Transverse colon (tissue), 4 donors: ENCODE results near the gene GALNT6.

Experiments used
- POLR2A ChIP-seq: fragments of 450-650 bp; IDR thresholded peaks from one replicate; pipeline ENCODE4 v1.6.1; 2016; ENCODE audit warnings: antibody characterized with exemption, mild to moderate bottlenecking, moderate library complexity
- POLR2AphosphoS5 ChIP-seq, 3 donors: sonication (generic); formaldehyde crosslinking; IDR thresholded peaks; one replicate each; pipeline ENCODE4 v1.6.1; 2016; ENCODE audit warnings: antibody characterized with exemption in 3 of 3
- TF ChIP-seq, protein P1 (sequence below), 5 experiments: fragments of 200-600 bp in 3 of 5; fragments of 450-650 bp in 2 of 5; sonication (generic) in 3 of 5; IDR thresholded peaks; 1 replicate in 2 of 5; 2 replicates in 3 of 5; pipeline ENCODE4 v1.5.1; 2016 to 2017; ENCODE audit warnings: antibody characterized with exemption in 5 of 5, inconsistent platforms in 3 of 5, mild to moderate bottlenecking in 2 of 5, moderate library complexity in 1 of 5

DNA sequence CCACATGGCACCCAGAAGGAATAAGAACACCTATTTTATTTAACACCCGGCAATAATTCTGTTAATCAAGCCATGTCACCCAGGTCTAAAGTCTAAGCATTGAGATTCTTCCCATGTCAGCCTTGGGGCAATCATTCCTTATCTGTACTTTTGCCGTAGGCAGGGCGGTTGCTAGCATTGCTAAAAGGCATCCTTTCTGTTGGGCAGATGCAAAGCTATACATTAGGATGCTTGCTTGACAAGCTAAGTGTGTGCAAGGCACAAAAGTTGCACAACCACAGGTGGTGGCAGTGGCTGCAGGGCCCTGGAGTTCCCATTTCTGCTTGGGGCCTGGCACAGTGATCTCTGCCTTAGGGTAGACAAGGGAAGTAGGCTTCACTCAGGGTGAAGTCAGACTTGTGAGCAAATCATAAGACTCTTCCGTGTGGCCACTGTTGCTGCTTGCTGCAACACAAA is 12.5 kb upstream of the GALNT6 start:
- TF ChIP-seq, protein P1, sequence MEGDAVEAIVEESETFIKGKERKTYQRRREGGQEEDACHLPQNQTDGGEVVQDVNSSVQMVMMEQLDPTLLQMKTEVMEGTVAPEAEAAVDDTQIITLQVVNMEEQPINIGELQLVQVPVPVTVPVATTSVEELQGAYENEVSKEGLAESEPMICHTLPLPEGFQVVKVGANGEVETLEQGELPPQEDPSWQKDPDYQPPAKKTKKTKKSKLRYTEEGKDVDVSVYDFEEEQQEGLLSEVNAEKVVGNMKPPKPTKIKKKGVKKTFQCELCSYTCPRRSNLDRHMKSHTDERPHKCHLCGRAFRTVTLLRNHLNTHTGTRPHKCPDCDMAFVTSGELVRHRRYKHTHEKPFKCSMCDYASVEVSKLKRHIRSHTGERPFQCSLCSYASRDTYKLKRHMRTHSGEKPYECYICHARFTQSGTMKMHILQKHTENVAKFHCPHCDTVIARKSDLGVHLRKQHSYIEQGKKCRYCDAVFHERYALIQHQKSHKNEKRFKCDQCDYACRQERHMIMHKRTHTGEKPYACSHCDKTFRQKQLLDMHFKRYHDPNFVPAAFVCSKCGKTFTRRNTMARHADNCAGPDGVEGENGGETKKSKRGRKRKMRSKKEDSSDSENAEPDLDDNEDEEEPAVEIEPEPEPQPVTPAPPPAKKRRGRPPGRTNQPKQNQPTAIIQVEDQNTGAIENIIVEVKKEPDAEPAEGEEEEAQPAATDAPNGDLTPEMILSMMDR (IDR thresholded peaks at IDR 0.05) = no peak
- TF ChIP-seq POLR2A = no peak
- TF ChIP-seq POLR2AphosphoS5 (IDR thresholded peaks at IDR 0.05) = no peak
